ENCODE data around the gene MYO10.
A peak's percentile ranks its signal among the peaks of the same experiment; 100 is the strongest.
"Not testable (repeated sequence)": the region's sequence is repeated elsewhere in the genome, so short reads cannot be mapped to it uniquely, and the experiment has no call there.

Gene MYO10

GRCh38 chr5:16656561-16657191 is 279.4 kb downstream of the MYO10 start:
- no peak for DNase-seq

DNA sequence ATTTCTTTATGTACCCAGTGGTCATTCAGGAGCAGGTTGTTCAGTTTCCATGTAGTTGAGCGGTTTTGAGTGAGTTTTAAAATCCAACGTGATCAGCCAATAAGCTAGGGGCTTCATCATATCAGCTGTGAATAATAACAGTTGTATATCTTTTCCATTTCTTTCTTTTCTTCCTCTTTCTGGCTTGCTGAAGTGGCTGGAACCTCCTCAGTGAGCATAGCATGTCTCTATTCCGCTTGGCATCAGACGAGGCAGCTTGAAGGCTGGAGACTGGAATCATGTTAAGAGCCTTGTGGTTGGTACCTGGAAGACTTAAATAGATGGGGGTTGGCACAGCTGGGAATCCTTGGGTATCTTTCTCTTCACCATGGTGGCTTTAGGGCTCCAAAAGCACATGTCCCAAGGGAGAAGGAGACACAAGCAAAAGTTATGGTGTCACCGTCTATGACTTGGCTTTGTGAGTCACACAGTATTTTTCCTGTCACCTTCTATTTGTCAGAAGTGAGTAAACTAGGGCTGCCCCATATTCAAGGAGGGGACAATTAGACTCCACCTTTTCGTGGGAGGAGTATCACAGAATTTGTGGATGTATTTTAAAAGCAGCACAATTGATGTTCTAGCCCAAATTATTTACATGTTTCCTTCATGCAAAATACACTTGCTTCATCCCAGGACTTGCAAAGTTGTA is 281.3 kb downstream of the MYO10 start:
- DNase-seq, result no peak

- DNase-seq, result not testable (repeated sequence)
These were observed 287.3 kb downstream of the MYO10 start for GRCh38 chr5:16648739-16649138.

- no peak for DNase-seq
These were observed 291.7 kb downstream of the MYO10 start for GRCh38 chr5:16644301-16644889.

- DNase-seq, result no peak
These were observed 293.2 kb downstream of the MYO10 start for GRCh38 chr5:16642867-16643266.

DNA sequence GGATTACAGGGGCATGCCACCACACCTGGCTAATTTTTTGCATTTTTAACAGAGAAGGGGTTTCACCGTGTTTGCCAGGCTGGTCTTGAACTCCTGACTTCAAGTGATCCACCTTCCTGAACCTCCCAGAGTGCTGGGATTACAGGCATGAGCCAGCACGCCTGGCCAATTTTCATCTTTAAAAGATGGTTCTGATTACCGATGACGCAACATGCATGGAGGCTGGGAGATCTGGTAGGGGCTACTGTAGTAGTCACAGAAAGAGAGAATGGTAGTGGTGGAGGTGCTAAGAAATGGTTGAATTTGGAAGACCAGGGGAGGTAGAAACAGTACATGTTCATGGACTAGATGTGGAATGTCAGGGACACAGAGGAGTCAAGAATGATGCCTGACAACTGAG is 296.9 kb downstream of the MYO10 start:
- no peak for DNase-seq

DNA sequence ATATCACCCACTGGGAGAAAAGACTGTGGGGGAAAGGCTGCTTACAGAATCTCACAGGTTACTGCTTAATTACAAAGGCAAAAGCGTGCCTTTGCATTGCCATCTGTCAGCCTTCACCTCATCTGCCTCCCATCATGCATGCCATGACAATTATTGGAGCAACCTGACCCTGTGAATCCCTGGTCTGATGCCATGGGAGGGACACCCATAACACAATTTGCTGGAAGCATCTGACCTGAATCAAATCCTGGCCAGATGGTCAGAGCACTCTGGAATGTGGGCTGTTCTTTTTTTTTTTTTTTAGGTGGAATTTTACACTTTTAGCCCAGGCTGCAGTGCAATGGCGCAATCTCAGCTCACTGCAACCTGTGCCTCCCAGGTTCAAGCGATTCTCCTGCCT is 307.7 kb downstream of the MYO10 start:
- DNase-seq, result peak; percentile 84 to 94

DNA sequence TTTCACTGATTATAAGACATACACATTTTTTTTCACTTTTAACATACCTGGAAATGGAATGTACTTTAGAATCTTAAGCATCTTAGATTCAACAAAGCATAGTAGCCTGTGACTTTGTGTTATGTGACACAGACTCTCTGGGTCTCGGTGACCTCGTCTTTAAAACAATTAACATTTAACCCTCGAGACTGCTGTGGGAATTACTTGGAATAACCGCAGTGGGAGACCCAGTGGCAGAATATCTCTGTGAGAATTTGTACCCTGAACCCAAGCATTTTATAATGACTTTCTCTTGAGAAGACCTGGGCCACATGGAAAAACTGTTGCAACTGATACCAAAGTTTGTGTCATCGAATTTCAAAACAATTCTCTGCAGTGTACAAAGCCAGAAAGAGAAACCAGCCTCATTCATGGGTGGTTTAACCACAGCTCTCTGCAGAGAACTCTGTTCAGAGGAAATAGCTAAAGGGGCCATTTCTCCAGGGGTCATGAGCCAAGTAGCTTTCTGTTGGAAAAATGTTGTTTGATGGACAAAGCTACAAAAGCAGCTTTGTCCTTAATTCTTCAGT is 309.3 kb downstream of the MYO10 start:
- DNase-seq, result no peak

GRCh38 chr5:16625096-16625495 is 311.0 kb downstream of the MYO10 start:
- DNase-seq, result no peak

GRCh38 chr5:16619136-16619535 is 317.0 kb downstream of the MYO10 start:
- no peak for DNase-seq

- no peak for DNase-seq
These were observed 317.8 kb downstream of the MYO10 start for GRCh38 chr5:16618138-16618897.

DNA sequence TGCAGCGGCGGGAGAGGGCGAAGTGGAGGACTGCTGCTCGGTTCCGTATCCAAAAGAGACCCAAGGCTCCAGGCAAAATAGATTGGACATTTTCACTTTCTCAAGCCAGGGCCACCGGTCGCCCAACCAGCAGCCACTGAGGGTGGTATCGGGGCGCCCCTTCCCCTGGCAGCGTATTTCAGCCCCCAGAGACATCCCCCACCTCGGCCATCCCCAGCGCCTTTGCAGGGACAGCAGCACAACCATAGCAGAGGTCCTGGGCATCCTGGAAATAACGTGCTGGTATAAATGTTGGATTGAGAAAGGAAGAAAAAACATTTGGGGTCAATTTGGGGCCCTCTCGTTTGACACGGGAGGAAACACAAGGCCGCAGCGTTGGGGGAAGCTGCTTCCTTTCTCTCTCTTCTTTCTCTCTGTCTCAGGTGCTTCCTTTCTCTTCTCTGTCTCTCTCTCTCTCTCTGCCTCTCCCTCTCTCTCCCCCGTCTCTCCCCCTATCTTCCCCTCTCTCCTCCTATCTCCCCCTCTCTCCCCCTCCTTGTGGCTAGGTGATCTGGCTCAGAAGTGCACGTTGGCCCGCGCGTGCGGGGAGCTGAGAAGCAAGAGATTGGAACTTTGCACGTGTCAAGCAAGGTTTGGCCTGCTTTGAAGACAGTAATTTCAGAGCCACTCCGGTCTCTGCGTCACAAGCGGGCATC is 318.7 kb downstream of the MYO10 start:
- DNase-seq, result peak in 1 of 2 experiments; percentile 10

DNA sequence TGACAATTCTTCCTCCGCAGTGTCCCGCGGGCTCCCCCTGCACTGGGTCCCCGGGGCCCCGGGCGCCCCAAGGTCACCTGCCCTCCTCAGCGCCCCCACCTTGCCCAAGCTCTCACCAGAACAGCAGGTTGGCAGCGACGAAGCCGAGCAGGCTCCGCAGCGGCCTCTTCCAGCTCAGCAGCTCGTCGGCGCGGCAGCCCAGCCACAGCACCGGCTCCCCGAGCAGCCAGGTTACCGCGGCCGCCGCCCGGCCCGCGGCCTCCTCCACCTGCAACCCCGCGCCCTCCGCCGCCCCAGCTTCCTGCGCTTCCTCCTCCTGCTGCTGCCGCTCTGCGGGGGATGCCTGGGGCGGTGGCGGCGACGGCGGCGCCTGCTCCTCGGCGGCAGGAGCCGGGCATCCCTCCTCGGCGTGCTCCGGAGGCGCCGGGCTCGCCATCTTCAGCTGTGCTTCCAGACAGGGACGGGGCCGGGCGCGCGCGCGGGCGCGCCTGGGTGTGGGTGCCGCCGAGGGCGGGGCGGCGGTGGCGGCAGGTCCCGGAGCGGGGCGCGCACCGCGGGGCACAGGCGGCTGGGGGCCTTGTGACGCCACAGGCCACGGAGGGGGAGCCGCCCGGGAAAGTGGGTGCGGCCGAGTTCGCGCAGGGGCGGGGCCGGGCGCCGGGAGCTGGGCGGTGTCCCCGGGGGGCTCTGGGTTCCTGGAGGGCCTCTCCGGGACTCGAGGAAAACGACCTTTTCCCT is 319.4 kb downstream of the MYO10 start, which contains the start of gene RETREG1:
TSS of gene RETREG1 (minus strand) at position 462 of the 738 bp plus-strand sequence. CDS start at position 436, 26 bp downstream.
- no peak for DNase-seq

DNA sequence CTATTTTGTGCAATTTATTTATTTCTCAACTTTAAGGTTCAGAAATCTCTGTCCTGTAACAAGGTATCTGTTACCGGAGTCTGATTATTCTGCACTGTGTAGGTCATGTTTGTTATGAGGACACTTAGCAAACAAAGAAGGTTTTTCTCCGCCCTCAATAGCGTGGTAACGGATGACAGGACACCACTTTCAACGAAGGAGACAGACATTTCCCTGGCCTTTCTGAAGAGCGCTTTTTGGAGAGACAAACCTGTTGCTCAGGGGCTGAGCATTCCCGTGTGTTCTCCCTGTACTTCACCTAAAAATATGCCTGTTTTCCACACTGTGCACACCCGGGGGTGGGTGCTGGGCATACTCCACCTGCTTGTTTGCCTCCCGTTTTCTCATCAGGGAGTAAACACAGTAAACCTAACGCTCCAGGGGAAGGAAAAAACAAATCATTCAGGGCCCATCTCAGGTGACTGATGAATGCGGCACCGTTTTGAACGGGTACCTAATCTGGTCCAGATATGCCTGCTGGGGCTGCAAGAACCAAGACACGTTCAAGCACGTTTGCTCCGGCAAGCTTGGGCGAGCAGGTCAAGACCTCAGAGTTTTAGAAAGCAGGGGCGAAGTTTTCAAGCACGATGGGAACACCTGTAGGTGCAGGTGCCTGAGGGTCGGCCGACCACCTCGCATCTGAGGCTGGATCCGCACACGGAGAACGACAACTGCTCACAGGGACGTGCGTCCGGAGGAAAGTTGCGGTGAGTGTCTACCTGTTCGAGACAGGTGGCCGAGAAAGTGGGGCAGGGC is 320.1 kb downstream of the MYO10 start:
- DNase-seq, result no peak

GRCh38 chr5:16612007-16612406 is 324.1 kb downstream of the MYO10 start:
- DNase-seq, result no peak
